EL (cell line): ENCODE results near the gene SMIM14.
"Not testable (repeated sequence)": the region's sequence is repeated elsewhere in the genome, so short reads cannot be mapped to it uniquely, and the experiment has no call there.

ENCODE experiments used
- DNase-seq: peaks from one replicate; pipeline ENCODE4 v3.0.0-alpha.2; 2016

The SMIM14 gene

GRCh38 chr4:39528061-39528465 lies 110.6 kb downstream of the SMIM14 start:
- peak; percentile 92 for DNase-seq

GRCh38 chr4:39527296-39528060 lies 111.2 kb downstream of the SMIM14 start, which contains the start of gene UGDH:
UGDH (minus strand) TSS chr4:39527439; CDS start chr4:39521512, 5,927 bp downstream.
- peak; percentile 99 for DNase-seq

GRCh38 chr4:39526765-39527295 lies 111.8 kb downstream of the SMIM14 start:
- DNase-seq, result no peak

GRCh38 chr4:39525822-39526690 lies 112.6 kb downstream of the SMIM14 start:
- DNase-seq, result no peak

- DNase-seq, result peak; percentile 30
Observed at GRCh38 chr4:39524161-39524957, 114.3 kb downstream of the SMIM14 start.

- DNase-seq, result no peak
Observed at GRCh38 chr4:39522068-39522467, 116.6 kb downstream of the SMIM14 start.

GRCh38 chr4:39521253-39521919 lies 117.3 kb downstream of the SMIM14 start:
- peak; percentile 77 for DNase-seq

- DNase-seq, result no peak
Observed at GRCh38 chr4:39518484-39518883, 120.2 kb downstream of the SMIM14 start.

GRCh38 chr4:39516407-39516966 lies 122.2 kb downstream of the SMIM14 start:
- DNase-seq, result no peak

GRCh38 chr4:39515669-39516401 lies 122.8 kb downstream of the SMIM14 start:
- DNase-seq, result not testable (repeated sequence)

- no peak for DNase-seq
Observed at GRCh38 chr4:39514888-39515401, 123.7 kb downstream of the SMIM14 start.

- not testable (repeated sequence) for DNase-seq
Observed at GRCh38 chr4:39514266-39514665, 124.4 kb downstream of the SMIM14 start.

- no peak for DNase-seq
Observed at GRCh38 chr4:39510348-39510929, 128.2 kb downstream of the SMIM14 start.

GRCh38 chr4:39505581-39505980 lies 133.1 kb downstream of the SMIM14 start:
- DNase-seq, result no peak

GRCh38 chr4:39504538-39504937 lies 134.1 kb downstream of the SMIM14 start:
- no peak for DNase-seq

- peak; percentile 49 for DNase-seq
Observed at GRCh38 chr4:39502664-39503035, 136.0 kb downstream of the SMIM14 start.

GRCh38 chr4:39502019-39502663 lies 136.5 kb downstream of the SMIM14 start:
- peak; percentile 81 for DNase-seq

- no peak for DNase-seq
Observed at GRCh38 chr4:39498727-39499020, 140.0 kb downstream of the SMIM14 start.

- DNase-seq, result no peak
Observed at GRCh38 chr4:39497909-39498726, 140.5 kb downstream of the SMIM14 start.
